Measurements from ENCODE around the gene ZFYVE1. TPM values are rescaled to one million over a fixed set of nuclear protein-coding genes. Genes with fewer than 3 reads are reported as not detected.

Gene ZFYVE1
- total RNA-seq, 4 donors from 2014 or later = 7.1 to 21.7 (median 17.5) TPM

GRCh38 chr14:72975770-72976169, 51.1 kb downstream of the ZFYVE1 start:
- WGBS, 2 donors (ENCODE audit: low coverage in 1 of 2) = 92% methylated on average over 4 of the region's 4 CpGs; no CpG with 5 or more reads in 1 of the 2 donors
- in situ Hi-C loops (cut with MboI; ENCODE audit: low pct_ligation_motif_present in 1 of 4, low pct_unique_long_range_greater_than_20kb in 1 of 4, low sequenced_read_pairs in 3 of 4) (no loop called here), intact Hi-C loops (cut with DNase I; ENCODE audit: low total_unique reads) (no loop called here)
- no peaks in the 10 kb centered on the region for H3K9me3 ChIP-seq
- TF ChIP-seq POLR2AphosphoS5 (IDR thresholded peaks at IDR 0.05) (no peak), POLR2A (IDR thresholded peaks at IDR 0.05) (no peak), EP300 (IDR thresholded peaks at IDR 0.05; ENCODE audit: low read depth) (no peak), CTCF (IDR thresholded peaks at IDR 0.05) (no peak)
- no peak overlapping the region for H3K27ac ChIP-seq
- H3K27me3 ChIP-seq = no peaks in the 10 kb centered on the region
- H3K4me1 ChIP-seq = no peaks in the 10 kb centered on the region
- no peak overlapping the region for H3K4me3 ChIP-seq
- peaks cover 0 to 48% (median 22%) of the 10 kb centered on the region in 4 donors for H3K36me3 ChIP-seq
- DNase-seq = no peak

- no peaks in the 10 kb centered on the region for H3K9me3 ChIP-seq
- H3K27me3 ChIP-seq = no peaks in the 10 kb centered on the region
- in situ Hi-C loops (cut with MboI; ENCODE audit: low pct_ligation_motif_present in 1 of 4, low pct_unique_long_range_greater_than_20kb in 1 of 4, low sequenced_read_pairs in 3 of 4) (no loop called here), intact Hi-C loops (cut with DNase I; ENCODE audit: low total_unique reads) (no loop called here)
- WGBS, 2 donors (ENCODE audit: low coverage in 1 of 2) = 90 to 100% methylated on average over 1 to 12 of the region's 12 CpGs
- TF ChIP-seq POLR2A (IDR thresholded peaks at IDR 0.05) (no peak), EP300 (IDR thresholded peaks at IDR 0.05; ENCODE audit: low read depth) (no peak), CTCF (IDR thresholded peaks at IDR 0.05) (no peak), POLR2AphosphoS5 (IDR thresholded peaks at IDR 0.05) (no peak)
- no peak overlapping the region for H3K4me3 ChIP-seq
- no peaks in the 10 kb centered on the region for H3K4me1 ChIP-seq
- peaks cover 0 to 53% (median 26%) of the 10 kb centered on the region in 4 donors for H3K36me3 ChIP-seq
- no peak overlapping the region for H3K27ac ChIP-seq
- no peak for DNase-seq
Measured at GRCh38 chr14:72974661-72975060, 52.2 kb downstream of the ZFYVE1 start.

GRCh38 chr14:72970824-72971434, 56.0 kb downstream of the ZFYVE1 start:
- intact Hi-C loops (cut with DNase I; ENCODE audit: low total_unique reads) = no loop called here
- H3K27me3 ChIP-seq = no peaks in the 10 kb centered on the region
- no peak overlapping the region for H3K4me3 ChIP-seq
- 91% methylated on average over 20 of the region's 20 CpGs; no CpG with 5 or more reads in 1 of the 2 donors for WGBS, 2 donors (ENCODE audit: low coverage in 1 of 2)
- DNase-seq = no peak
- no peaks in the 10 kb centered on the region for H3K9me3 ChIP-seq
- H3K4me1 ChIP-seq = no peaks in the 10 kb centered on the region
- TF ChIP-seq CTCF (IDR thresholded peaks at IDR 0.05) (no peak), POLR2A (IDR thresholded peaks at IDR 0.05) (no peak), POLR2AphosphoS5 (IDR thresholded peaks at IDR 0.05) (no peak), EP300 (IDR thresholded peaks at IDR 0.05; ENCODE audit: low read depth) (no peak)
- peaks cover 0 to 45% (median 19%) of the 10 kb centered on the region in 4 donors for H3K36me3 ChIP-seq
- H3K27ac ChIP-seq = no peak overlapping the region
- in situ Hi-C loops (cut with MboI; ENCODE audit: low pct_ligation_motif_present in 1 of 4, low pct_unique_long_range_greater_than_20kb in 1 of 4, low sequenced_read_pairs in 3 of 4) = no loop called here

- intact Hi-C loops (cut with DNase I; ENCODE audit: low total_unique reads) (no loop called here), in situ Hi-C loops (cut with MboI; ENCODE audit: low pct_ligation_motif_present in 1 of 4, low pct_unique_long_range_greater_than_20kb in 1 of 4, low sequenced_read_pairs in 3 of 4) (no loop called here)
- DNase-seq = no peak
- Histone ChIP-seq H3K36me3 (peaks cover 0 to 38% (median 15%) of the 10 kb centered on the region in 4 donors), H3K27ac (no peak overlapping the region), H3K27me3 (no peaks in the 10 kb centered on the region), H3K4me1 (no peaks in the 10 kb centered on the region), H3K9me3 (no peaks in the 10 kb centered on the region), H3K4me3 (no peak overlapping the region)
- 83 to 97% methylated on average over 5 to 17 of the region's 17 CpGs for WGBS, 2 donors (ENCODE audit: low coverage in 1 of 2)
- TF ChIP-seq EP300 (IDR thresholded peaks at IDR 0.05; ENCODE audit: low read depth) (no peak), POLR2AphosphoS5 (IDR thresholded peaks at IDR 0.05) (no peak), CTCF (IDR thresholded peaks at IDR 0.05) (no peak), POLR2A (IDR thresholded peaks at IDR 0.05) (no peak)
Measured at GRCh38 chr14:72970058-72970630, 56.8 kb downstream of the ZFYVE1 start.
